Heart right ventricle (tissue), 16 donors: ENCODE results near the gene SRC. TPM values are rescaled to one million over a fixed set of nuclear protein-coding genes. Genes with fewer than 3 reads are reported as not detected.
A peak's percentile ranks its signal among the peaks of the same experiment; 100 is the strongest.

ENCODE experiments used
- ATAC-seq, 8 donors: fragments of 200-7000 bp; cut with Tn5 transposase; one replicate each; pipeline ENCODE4 v1.9.1; 2020; ENCODE audit warnings: mild to moderate bottlenecking in 8 of 8, moderate library complexity in 8 of 8, moderate number of reproducible peaks in 1 of 8
- DNase-seq, 2 donors: peaks; one replicate each; pipeline ENCODE4 v3.0.0-alpha.2; 2020
- H3K27ac ChIP-seq, 10 donors: fragments of 200-600 bp; sonication (generic) in 2 of 10; one replicate each; pipeline versions ENCODE4 v1.5.0 to v1.8.0; 2020 to 2022; ENCODE audit warnings: mild to moderate bottlenecking in 3 of 10
- H3K27me3 ChIP-seq, 7 donors: fragments of 200-600 bp; one replicate each; pipeline ENCODE4 v1.8.0; 2021 to 2022; ENCODE audit warnings: mild to moderate bottlenecking in 2 of 7
- H3K36me3 ChIP-seq, 9 donors: fragments of 200-600 bp; sonication (generic) in 1 of 9; one replicate each; pipeline versions ENCODE4 v1.5.0 to v1.8.0; 2020 to 2022; ENCODE audit warnings: mild to moderate bottlenecking in 2 of 9
- H3K4me1 ChIP-seq, 9 donors: fragments of 200-600 bp; sonication (generic) in 1 of 9; one replicate each; pipeline versions ENCODE4 v1.5.0 to v1.8.0; 2020 to 2022; ENCODE audit warnings: mild to moderate bottlenecking in 4 of 9
- H3K4me3 ChIP-seq, 10 donors: fragments of 200-600 bp; sonication (generic) in 2 of 10; one replicate each; pipeline versions ENCODE4 v1.5.0 to v1.8.0; 2020 to 2022; ENCODE audit warnings: mild to moderate bottlenecking in 7 of 10, moderate library complexity in 2 of 10
- H3K9me3 ChIP-seq, 11 donors: fragments of 200-600 bp in 10 of 11; sonication (generic) in 2 of 11; one replicate each; pipeline versions ENCODE4 v1.5.0 to v1.8.0; 2013 to 2022; ENCODE audit warnings: mild to moderate bottlenecking in 2 of 11, control low read depth in 1 of 11, moderate library complexity in 1 of 11
- WGBS, 2 donors: extraction: QIAGEN DNeasy Blood & Tissue Kit; methylation state at CpG; one replicate each; pipeline ENCODE4 v1.1.7; 2013; ENCODE audit warnings: inconsistent platforms in 1 of 2; 5-methylcytosine and 5-hydroxymethylcytosine counted together
- intact Hi-C, 10 donors: fragments of 100-400 bp; cut with DNase I; formaldehyde crosslinking; loops; one replicate each; pipeline versions ENCODE4 v1.11.1 to v1.14.2; 2022
- polyA plus RNA-seq, 2 donors: library from polyadenylated mRNA; stranded (reverse); fragments of 200-250 nt; gene quantifications; one replicate each; pipeline ENCODE4 v1.2.3, GENCODE V29; 2013
- total RNA-seq, 10 donors: library from RNA; stranded (reverse); fragmentation: NEBNext Ultra II Directional in 3 of 10; extraction: Animal tissue kit (Norgen Biotek cat#: 25700) in 3 of 10; gene quantifications; one replicate each; pipeline versions ENCODE4 v1.2.1 to v1.2.4, GENCODE V29; 2021 to 2023
- TF ChIP-seq, protein P1 (sequence below), 9 donors: fragments of 200-600 bp; sonication (generic) in 2 of 9; IDR thresholded peaks; one replicate each; pipeline versions ENCODE4 v1.5.0 to v1.8.0; 2021 to 2022; ENCODE audit warnings: antibody characterized with exemption in 9 of 9, mild to moderate bottlenecking in 5 of 9, moderate library complexity in 1 of 9
- donor health status: Arrhythmogenic right ventricular cardiomyopathy.
- donor health status: ischemic (EF 13 %, LVEDD 7.1; RV severe dilation, severe dysfunction).
- donor health status: healthy with polysubstance abuse.
- donor health status: DM: no; HTN: yes; CAD: no.
- donor health status: DM: no; HTN: no; CAD: no.
- donor health status: ischemic (EF 25% LVEDD 6.9; RV normal size, moderate dysfunction).
- donor health status: ischemic (EF 25% LVEDD 5.7; RV mildly dilated, moderate dysfunction).
- donor health status: healthy.
- donor health status: DM: yes; HTN: yes; CAD: no.
- donor health status: Ischemic cardiomyopathy.
- donor health status: ischemic (EF 35%, LVEDD 5.7; RV mildly dilated, moderate dysfunction).
- donor health status: nonischemic (EF 11% LVEDD 7.7; RV severe dilation, severe dysfunction).
- donor health status: DM: yes; HTN: yes; CAD: no.
- donor health status: PGD.
- donor health status: ischemic (EF 29% LVEDD 5.4; RV normal size, mild dysfunction).
- donor health status: nonischemic (EF 23%, LVEDD 6.1; RV moderate dilation, normal function).

The SRC gene
- total and polyA plus RNA-seq, 12 donors = 1.9 to 10.8 (median 4.2) TPM

DNA sequence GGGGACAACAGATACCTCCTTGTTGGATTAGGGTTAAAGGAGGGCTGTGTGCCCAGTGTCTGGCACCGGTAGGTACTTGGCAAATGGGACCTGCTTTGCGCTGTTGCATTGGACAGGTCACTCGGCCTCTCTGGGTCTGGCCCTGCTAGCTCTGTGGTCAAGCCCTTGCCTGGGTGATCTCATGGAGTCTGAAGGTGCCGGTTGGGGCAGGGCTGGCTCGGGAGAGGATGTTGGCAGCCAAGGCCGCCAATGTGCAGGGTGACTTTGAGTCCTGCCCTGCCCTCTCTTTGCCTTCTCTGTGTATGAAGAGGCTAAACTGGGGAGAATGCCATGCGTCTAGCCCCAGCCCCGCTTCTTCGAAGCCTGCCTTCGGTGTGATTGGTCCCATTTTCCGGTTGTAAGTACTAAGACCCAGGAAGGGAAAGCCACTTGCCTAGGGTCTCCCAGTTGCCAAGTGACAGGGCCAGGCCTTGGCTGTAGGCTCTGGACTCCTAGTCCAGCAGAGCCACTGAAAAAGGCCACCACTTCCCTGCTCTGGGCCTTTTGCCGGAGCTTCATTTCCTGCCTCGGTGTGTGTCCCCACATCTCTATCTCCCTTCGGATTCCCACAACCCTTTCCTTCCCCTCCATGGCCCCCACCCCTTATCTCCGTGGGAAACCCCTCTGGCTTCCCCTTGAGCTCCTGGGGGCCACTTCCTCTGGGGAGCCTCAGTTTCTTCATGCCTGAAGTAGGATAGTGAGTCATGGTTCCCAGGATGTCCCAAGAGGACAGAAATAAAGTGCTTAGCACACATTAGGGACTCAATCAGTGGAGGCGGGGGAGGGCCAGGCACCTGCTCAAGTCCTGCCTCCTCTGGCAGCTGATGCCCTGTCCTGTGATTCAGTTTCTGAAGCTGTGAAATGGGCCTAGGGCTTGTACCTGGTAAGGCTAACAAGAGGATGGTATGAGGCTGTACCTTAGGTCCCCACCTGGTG is 3.9 kb downstream of the SRC start:
- TF ChIP-seq, protein P1, sequence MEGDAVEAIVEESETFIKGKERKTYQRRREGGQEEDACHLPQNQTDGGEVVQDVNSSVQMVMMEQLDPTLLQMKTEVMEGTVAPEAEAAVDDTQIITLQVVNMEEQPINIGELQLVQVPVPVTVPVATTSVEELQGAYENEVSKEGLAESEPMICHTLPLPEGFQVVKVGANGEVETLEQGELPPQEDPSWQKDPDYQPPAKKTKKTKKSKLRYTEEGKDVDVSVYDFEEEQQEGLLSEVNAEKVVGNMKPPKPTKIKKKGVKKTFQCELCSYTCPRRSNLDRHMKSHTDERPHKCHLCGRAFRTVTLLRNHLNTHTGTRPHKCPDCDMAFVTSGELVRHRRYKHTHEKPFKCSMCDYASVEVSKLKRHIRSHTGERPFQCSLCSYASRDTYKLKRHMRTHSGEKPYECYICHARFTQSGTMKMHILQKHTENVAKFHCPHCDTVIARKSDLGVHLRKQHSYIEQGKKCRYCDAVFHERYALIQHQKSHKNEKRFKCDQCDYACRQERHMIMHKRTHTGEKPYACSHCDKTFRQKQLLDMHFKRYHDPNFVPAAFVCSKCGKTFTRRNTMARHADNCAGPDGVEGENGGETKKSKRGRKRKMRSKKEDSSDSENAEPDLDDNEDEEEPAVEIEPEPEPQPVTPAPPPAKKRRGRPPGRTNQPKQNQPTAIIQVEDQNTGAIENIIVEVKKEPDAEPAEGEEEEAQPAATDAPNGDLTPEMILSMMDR (IDR thresholded peaks at IDR 0.05) = no peak
- no peaks in the 10 kb centered on the region for H3K9me3 ChIP-seq
- DNase-seq (no peak), ATAC-seq (peak in 2 of 8 donors; percentile 14 to 25)
- peaks cover 0 to 22% (median 0%) of the 10 kb centered on the region in 7 donors for H3K27me3 ChIP-seq
- no peaks in the 10 kb centered on the region for H3K36me3 ChIP-seq
- H3K4me3 ChIP-seq = no peak overlapping the region
- 63 to 75% methylated on average over 16 of the region's 16 CpGs for WGBS, 2 donors
- peaks cover 0 to 47% (median 9%) of the 10 kb centered on the region in 9 donors for H3K4me1 ChIP-seq
- intact Hi-C loops = loop anchor here in 2 of 10 donors (5.0 kb wide), 2 partner anchors 43 to 58 kb away; no protein-coding TSS in a partner anchor
- H3K27ac ChIP-seq = peak overlapping the region in 3 of 10 donors; percentile 15 to 56 (median 49)

DNA sequence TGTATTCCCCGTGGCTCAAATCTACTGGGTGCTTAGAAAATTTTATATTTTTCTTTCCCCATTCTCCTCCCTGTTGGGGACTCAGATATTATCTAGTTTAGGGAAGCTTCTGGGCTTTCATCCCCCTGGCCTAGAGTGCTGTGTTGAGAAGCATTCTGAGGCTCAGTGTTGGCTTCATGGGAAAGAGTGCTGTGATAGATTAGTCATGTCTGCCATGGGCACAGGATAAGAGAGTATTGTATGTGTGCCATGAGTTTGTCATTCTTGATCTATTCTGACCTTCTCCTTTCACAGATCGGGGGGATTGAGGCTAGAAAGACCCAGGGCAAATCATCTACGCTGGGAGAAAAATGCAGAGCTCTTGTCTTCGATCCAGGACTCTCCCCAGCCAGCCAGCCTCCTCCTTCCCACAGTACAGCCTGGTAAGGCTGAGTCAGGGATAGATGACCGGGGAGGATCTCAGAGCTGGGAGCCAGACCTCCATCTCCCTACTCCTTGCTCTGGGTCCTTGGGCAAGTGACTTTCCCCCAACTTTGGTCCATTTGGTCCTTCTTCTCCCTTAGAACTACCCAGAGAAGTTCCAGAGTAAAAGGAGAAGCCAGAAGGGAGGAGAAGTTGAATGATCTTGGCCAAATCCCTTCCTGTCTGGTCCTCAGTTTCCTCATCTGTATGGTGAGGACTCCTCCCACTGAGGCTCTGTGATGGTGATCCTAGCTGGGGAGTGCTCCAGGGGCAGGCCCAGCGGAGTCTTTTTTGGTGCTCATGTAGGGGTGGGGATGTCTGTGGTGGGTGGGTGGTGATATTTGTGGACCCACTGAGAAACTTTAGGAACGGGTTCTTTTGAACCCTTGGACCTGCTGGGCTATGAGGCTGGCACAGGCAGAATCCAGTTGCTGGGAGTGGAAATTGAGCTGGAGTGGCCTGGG is 5.0 kb downstream of the SRC start:
- no peak overlapping the region for H3K4me3 ChIP-seq
- no peaks in the 10 kb centered on the region for H3K36me3 ChIP-seq
- ATAC-seq (no peak), DNase-seq (no peak)
- H3K9me3 ChIP-seq = no peaks in the 10 kb centered on the region
- TF ChIP-seq, protein P1 (IDR thresholded peaks at IDR 0.05) = no peak
- intact Hi-C loops = no loop called here
- no peak overlapping the region for H3K27ac ChIP-seq
- WGBS, 2 donors = 75 to 93% methylated on average over 7 of the region's 7 CpGs
- H3K4me1 ChIP-seq = peaks cover 0 to 47% (median 6%) of the 10 kb centered on the region in 9 donors
- peaks cover 0 to 13% (median 0%) of the 10 kb centered on the region in 7 donors for H3K27me3 ChIP-seq

DNA sequence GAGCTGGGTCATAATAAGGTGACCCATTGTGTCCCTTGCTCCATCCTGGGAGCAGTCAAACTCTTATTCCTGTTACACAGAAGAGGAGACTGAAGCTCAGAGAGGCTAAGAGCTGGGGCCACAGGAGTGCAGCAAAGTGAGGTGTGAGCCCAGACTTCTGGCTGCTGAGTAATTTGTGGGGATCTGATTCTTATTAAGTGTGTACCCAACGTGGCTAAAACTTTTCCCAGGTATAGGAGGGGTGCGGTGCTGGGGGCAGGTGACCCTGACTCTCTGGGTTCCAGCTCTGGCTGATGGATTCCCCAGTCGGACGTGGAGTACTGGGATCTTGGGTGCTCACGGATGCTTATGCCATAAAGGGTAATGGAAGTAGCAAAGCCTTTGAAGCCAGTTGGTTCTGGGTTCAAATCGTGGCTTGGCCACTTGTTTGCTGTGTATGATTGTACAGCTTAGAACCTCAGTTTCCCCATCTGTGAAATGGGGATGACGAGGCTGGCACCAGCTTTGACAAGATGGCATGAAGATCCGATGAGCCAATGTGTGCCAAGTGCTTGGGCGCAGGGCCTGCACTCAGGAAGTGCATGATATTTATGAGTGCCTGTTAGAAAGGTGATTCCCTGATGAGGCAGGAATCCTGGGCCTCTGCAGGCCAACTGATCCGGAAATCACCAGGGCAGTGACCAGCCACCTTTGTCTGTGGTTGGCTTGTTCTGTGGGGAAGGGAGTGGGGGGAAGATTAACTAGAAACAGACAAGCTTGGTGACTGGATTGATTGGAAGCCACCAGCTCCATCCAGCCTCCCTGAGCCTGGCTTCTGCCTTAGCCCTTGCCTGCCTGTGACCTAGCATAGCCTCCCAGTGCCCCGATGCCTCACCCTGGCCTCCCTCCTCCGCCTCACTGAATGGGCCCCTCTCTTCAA is 6.0 kb downstream of the SRC start:
- Histone ChIP-seq H3K27ac (no peak overlapping the region), H3K27me3 (peaks cover 0 to 6% (median 0%) of the 10 kb centered on the region in 7 donors), H3K4me1 (peaks cover 0 to 51% (median 4%) of the 10 kb centered on the region in 9 donors), H3K36me3 (no peaks in the 10 kb centered on the region), H3K9me3 (no peaks in the 10 kb centered on the region), H3K4me3 (no peak overlapping the region)
- ATAC-seq (no peak), DNase-seq (no peak)
- WGBS, 2 donors = 83 to 91% methylated on average over 12 of the region's 12 CpGs
- intact Hi-C loops = no loop called here
- TF ChIP-seq, protein P1 (IDR thresholded peaks at IDR 0.05) = no peak
